Mammary epithelial cell (primary cell): ENCODE measurements around the gene GABRG3.

Source experiments
- CTCF ChIP-seq, 2 donors: IDR thresholded peaks in 1 of 2; conservative IDR thresholded peaks in 1 of 2; 2 replicates each; pipeline ENCODE4 v1.5.1; 2011 to 2012; ENCODE audit warnings: inconsistent platforms in 2 of 2, low read length in 2 of 2, mild to moderate bottlenecking in 2 of 2, control low read depth in 1 of 2, low read depth in 1 of 2; ENCODE audit not compliant: insufficient read depth in 1 of 2; ENCODE audit errors: extremely low read depth in 1 of 2
- EZH2 ChIP-seq: IDR thresholded peaks from 2 replicates; pipeline ENCODE4 v1.6.1; 2012; ENCODE audit warnings: low read length, inconsistent platforms, borderline replicate concordance

DNA sequence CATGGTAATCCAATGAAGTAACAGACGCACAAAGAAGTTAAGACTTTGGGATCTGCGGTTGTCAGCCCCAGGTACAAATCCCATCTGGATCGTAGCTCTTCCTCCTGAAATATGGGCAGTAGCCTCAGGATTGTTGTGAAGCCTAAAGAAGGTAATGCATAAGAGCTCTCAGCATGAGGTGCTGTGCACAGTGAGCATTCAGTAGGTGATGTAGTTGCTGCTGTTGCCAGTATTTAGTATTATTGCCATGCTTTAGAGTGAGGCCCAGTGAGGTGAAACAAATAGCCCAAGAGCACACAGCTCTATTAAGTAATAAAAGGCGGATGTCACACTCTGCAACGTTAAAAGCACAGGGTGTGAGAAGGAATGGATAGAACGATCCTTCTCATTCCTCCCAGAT is 225.7 kb downstream of the GABRG3 start:
- TF ChIP-seq CTCF (conservative IDR thresholded peaks at IDR 0.05 in 1 of 2, IDR thresholded peaks at IDR 0.05 in 1 of 2; ENCODE audit: extremely low read depth in 1 of 2, insufficient read depth in 1 of 2, low read depth in 1 of 2, low read length in 2 of 2): no peak
- no peak for TF ChIP-seq EZH2
